CD14-positive monocyte (primary cell): ENCODE measurements around the gene C6orf163. TPM values are rescaled to one million over a fixed set of nuclear protein-coding genes. Genes with fewer than 3 reads are reported as not detected.

Experiments used
- DNase-seq, 3 donors: peaks; one replicate each; pipeline ENCODE4 v3.0.0-alpha.2; 2011 to 2022
- H2AFZ ChIP-seq: 2 replicates; pipeline ENCODE4 v1.6.0; 2012; ENCODE audit warnings: mild to moderate bottlenecking, low read depth, low read length, inconsistent platforms; ENCODE audit not compliant: insufficient read depth, poor library complexity, severe bottlenecking
- H3K27ac ChIP-seq, 2 donors: 1 replicate in 1 of 2; 2 replicates in 1 of 2; pipeline ENCODE4 v1.5.1; 2012 to 2013; ENCODE audit warnings: low read length in 2 of 2, control low read depth in 1 of 2, inconsistent platforms in 1 of 2, low read depth in 1 of 2, mild to moderate bottlenecking in 1 of 2
- H3K27me3 ChIP-seq, 2 donors: one replicate each; pipeline versions ENCODE4 v1.6.0 to v1.6.1; 2011 to 2013; ENCODE audit warnings: low read length in 2 of 2; ENCODE audit not compliant: control insufficient read depth in 2 of 2, insufficient read depth in 2 of 2
- H3K36me3 ChIP-seq, 2 donors: replicated peaks in 1 of 2; 1 replicate in 1 of 2; 2 replicates in 1 of 2; pipeline versions ENCODE4 v1.5.1 to v1.6.1; 2012 to 2013; ENCODE audit warnings: low read length in 2 of 2, control low read depth in 1 of 2, inconsistent platforms in 1 of 2, mild to moderate bottlenecking in 1 of 2; ENCODE audit not compliant: insufficient read depth in 2 of 2, control insufficient read depth in 1 of 2
- H3K4me1 ChIP-seq, 2 donors: 1 replicate in 1 of 2; 2 replicates in 1 of 2; pipeline versions ENCODE4 v1.5.1 to v1.6.1; 2012 to 2013; ENCODE audit warnings: low read length in 2 of 2, control low read depth in 1 of 2, inconsistent platforms in 1 of 2, mild to moderate bottlenecking in 1 of 2, moderate library complexity in 1 of 2; ENCODE audit not compliant: insufficient read depth in 2 of 2, control insufficient read depth in 1 of 2
- H3K4me2 ChIP-seq: replicated peaks from 2 replicates; pipeline ENCODE3; 2012; ENCODE audit warnings: low read length, moderate library complexity, mild to moderate bottlenecking; ENCODE audit not compliant: poor library complexity, severe bottlenecking; ENCODE audit errors: extremely low read depth
- H3K4me3 ChIP-seq, 3 experiments: fragments of 200-600 bp in 1 of 3; sonication (generic) in 1 of 3; replicated peaks in 1 of 3; 1 replicate in 2 of 3; 2 replicates in 1 of 3; pipeline ENCODE4 v1.5.1; 2011 to 2013; ENCODE audit warnings: low read length in 3 of 3, mild to moderate bottlenecking in 3 of 3, control low read depth in 2 of 3, low read depth in 2 of 3, inconsistent platforms in 1 of 3, moderate library complexity in 1 of 3
- H3K79me2 ChIP-seq: 2 replicates; pipeline ENCODE4 v1.6.0; 2012; ENCODE audit warnings: mild to moderate bottlenecking, control low read depth, inconsistent platforms, low read length, moderate library complexity; ENCODE audit not compliant: insufficient read depth
- H3K9ac ChIP-seq: 2 replicates; pipeline ENCODE4 v1.6.0; 2017; ENCODE audit warnings: low read length, mild to moderate bottlenecking; ENCODE audit not compliant: insufficient read depth, poor library complexity, severe bottlenecking
- H3K9me3 ChIP-seq, 2 donors: replicated peaks in 1 of 2; 1 replicate in 1 of 2; 2 replicates in 1 of 2; pipeline versions ENCODE4 v1.5.1 to v1.6.1; 2012 to 2013; ENCODE audit warnings: low read length in 2 of 2, control low read depth in 1 of 2; ENCODE audit not compliant: control insufficient read depth in 1 of 2, insufficient read depth in 1 of 2
- H4K20me1 ChIP-seq: 2 replicates; pipeline ENCODE4 v1.6.0; 2012; ENCODE audit warnings: mild to moderate bottlenecking, low read length, control low read depth, moderate library complexity; ENCODE audit not compliant: insufficient read depth
- H3K27ac Mint-ChIP-seq, 7 donors: one replicate each; pipeline ENCODE4 v1.8.0; 2020; ENCODE audit warnings: mild to moderate bottlenecking in 7 of 7, mixed read lengths in 7 of 7, moderate library complexity in 6 of 7, inconsistent platforms in 2 of 7
- H3K27me3 Mint-ChIP-seq, 3 donors: one replicate each; pipeline ENCODE4 v1.8.0; 2021 to 2022; ENCODE audit warnings: low read depth in 3 of 3, mild to moderate bottlenecking in 3 of 3, mixed read lengths in 3 of 3, moderate library complexity in 3 of 3, inconsistent platforms in 1 of 3
- H3K36me3 Mint-ChIP-seq, 2 donors: one replicate each; pipeline ENCODE4 v1.8.0; 2020; ENCODE audit warnings: mixed read lengths in 2 of 2, inconsistent platforms in 1 of 2, mild to moderate bottlenecking in 1 of 2
- H3K4me1 Mint-ChIP-seq: one replicate; pipeline ENCODE4 v1.8.0; 2020; ENCODE audit warnings: mild to moderate bottlenecking, mixed read lengths
- H3K4me3 Mint-ChIP-seq, 2 donors: one replicate each; pipeline ENCODE4 v1.8.0; 2020; ENCODE audit warnings: mild to moderate bottlenecking in 2 of 2, mixed read lengths in 2 of 2, moderate library complexity in 1 of 2
- H3K9me3 Mint-ChIP-seq, 7 donors: one replicate each; pipeline ENCODE4 v1.8.0; 2020 to 2022; ENCODE audit warnings: mixed read lengths in 7 of 7, mild to moderate bottlenecking in 6 of 7, moderate library complexity in 6 of 7, inconsistent platforms in 2 of 7
- WGBS: methylation state at CpG from one replicate; pipeline ENCODE4 v1.1.5; 2013; ENCODE audit warnings: missing lambda C conversion rate; ENCODE audit not compliant: insufficient coverage; 5-methylcytosine and 5-hydroxymethylcytosine counted together
- intact Hi-C, 2 donors: fragments of 100-400 bp; cut with micrococcal nuclease; formaldehyde crosslinking; loops; one replicate each; pipeline versions ENCODE4 v1.15.0 to v1.15.1; 2023
- polyA plus RNA-seq, 3 donors: library from polyadenylated mRNA; depleted of rRNA in 1 of 3; unstranded in 2 of 3; stranded (reverse) in 1 of 3; fragments of 300-500 nt in 2 of 3; fragments of >200 nt in 1 of 3; fragmentation: Illumina TruSeq in 2 of 3; gene quantifications; 1 replicate in 2 of 3; 2 replicates in 1 of 3; pipeline ENCODE4 v1.2.3, GENCODE V29; 2012 to 2021
- TF ChIP-seq, protein P1 (sequence below): fragments of 200-600 bp; IDR thresholded peaks from one replicate; pipeline ENCODE4 v1.8.0; 2022; ENCODE audit warnings: antibody characterized with exemption, mild to moderate bottlenecking

Gene C6orf163
- polyA plus RNA-seq, 3 donors = 0.26 to 0.27 TPM; not detected in 1

DNA sequence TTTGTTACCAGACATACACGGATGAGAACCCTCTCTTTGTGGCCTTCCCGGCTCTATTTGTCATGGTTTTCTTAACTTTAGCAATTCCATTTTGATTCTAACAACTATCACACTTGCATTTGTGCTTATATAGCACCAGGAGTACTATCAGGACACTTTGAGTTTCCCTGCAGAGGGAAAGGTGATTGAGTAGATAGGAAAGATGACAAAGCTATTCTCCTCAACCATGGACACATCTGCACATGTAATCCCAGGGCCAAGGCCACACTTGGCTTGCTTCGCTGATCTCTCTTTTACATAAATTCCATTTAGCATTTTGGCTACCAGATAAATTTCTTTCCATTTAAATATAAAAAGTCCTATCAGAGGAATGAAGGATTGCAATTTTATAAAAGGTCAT lies 39.8 kb downstream of the C6orf163 start:
- Mint-ChIP-seq H3K36me3 (no peaks in the 10 kb centered on the region), H3K4me3 (no peak overlapping the region), H3K27me3 (no peaks in the 10 kb centered on the region), H3K27ac (no peak overlapping the region), H3K4me1 (no peaks in the 10 kb centered on the region), H3K9me3 (no peaks in the 10 kb centered on the region)
- H4K20me1 ChIP-seq = no peaks in the 10 kb centered on the region
- no peak overlapping the region for H2AFZ ChIP-seq
- intact Hi-C loops = no loop called here
- H3K79me2 ChIP-seq = no peaks in the 10 kb centered on the region
- H3K9ac ChIP-seq = no peak overlapping the region
- H3K36me3 ChIP-seq = no peaks in the 10 kb centered on the region
- 100% methylated on average over 1 of the region's 3 CpGs for WGBS
- no peak overlapping the region for H3K27ac ChIP-seq
- TF ChIP-seq, protein P1, sequence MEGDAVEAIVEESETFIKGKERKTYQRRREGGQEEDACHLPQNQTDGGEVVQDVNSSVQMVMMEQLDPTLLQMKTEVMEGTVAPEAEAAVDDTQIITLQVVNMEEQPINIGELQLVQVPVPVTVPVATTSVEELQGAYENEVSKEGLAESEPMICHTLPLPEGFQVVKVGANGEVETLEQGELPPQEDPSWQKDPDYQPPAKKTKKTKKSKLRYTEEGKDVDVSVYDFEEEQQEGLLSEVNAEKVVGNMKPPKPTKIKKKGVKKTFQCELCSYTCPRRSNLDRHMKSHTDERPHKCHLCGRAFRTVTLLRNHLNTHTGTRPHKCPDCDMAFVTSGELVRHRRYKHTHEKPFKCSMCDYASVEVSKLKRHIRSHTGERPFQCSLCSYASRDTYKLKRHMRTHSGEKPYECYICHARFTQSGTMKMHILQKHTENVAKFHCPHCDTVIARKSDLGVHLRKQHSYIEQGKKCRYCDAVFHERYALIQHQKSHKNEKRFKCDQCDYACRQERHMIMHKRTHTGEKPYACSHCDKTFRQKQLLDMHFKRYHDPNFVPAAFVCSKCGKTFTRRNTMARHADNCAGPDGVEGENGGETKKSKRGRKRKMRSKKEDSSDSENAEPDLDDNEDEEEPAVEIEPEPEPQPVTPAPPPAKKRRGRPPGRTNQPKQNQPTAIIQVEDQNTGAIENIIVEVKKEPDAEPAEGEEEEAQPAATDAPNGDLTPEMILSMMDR = no peak
- H3K9me3 ChIP-seq = no peaks in the 10 kb centered on the region
- H3K4me3 ChIP-seq = no peak overlapping the region
- no peaks in the 10 kb centered on the region for H3K4me1 ChIP-seq
- DNase-seq = no peak
- no peak overlapping the region for H3K4me2 ChIP-seq
- no peaks in the 10 kb centered on the region for H3K27me3 ChIP-seq

DNA sequence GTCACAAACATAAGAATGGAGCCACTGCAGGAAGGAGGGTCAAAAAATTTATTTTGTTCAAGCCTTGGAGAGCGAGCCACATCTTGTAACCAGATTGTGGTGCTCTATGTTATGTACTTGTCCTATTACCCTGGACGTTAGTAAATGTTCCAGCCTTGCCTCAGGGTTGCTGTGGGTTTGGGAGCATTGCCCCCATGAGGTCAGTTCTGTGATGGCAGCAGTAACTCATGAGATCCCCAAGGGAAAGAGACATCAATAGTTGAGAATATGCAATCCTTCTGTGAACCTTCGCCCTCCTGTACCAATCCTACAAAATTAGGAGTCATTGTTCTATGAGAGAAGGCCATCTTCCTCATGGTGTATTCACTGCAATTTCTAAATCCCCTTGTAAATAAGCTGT lies 46.7 kb downstream of the C6orf163 start:
- Mint-ChIP-seq H3K4me3 (no peak overlapping the region), H3K36me3 (no peaks in the 10 kb centered on the region), H3K27ac (no peak overlapping the region), H3K4me1 (peaks cover 1% of the 10 kb centered on the region), H3K9me3 (no peaks in the 10 kb centered on the region), H3K27me3 (peaks cover 0 to 1% (median 0%) of the 10 kb centered on the region in 3 donors)
- no peak for DNase-seq
- TF ChIP-seq, protein P1 = no peak
- H3K4me3 ChIP-seq = no peak overlapping the region
- H3K27me3 ChIP-seq = no peaks in the 10 kb centered on the region
- H3K4me2 ChIP-seq = no peak overlapping the region
- no peaks in the 10 kb centered on the region for H3K4me1 ChIP-seq
- 56% methylated on average over 2 of the region's 3 CpGs for whole genome bisulfite sequencing
- H3K36me3 ChIP-seq = no peaks in the 10 kb centered on the region
- H4K20me1 ChIP-seq = no peaks in the 10 kb centered on the region
- intact Hi-C loops = no loop called here
- H3K79me2 ChIP-seq = no peaks in the 10 kb centered on the region
- no peaks in the 10 kb centered on the region for H3K9me3 ChIP-seq
- H3K9ac ChIP-seq = no peak overlapping the region
- H2AFZ ChIP-seq = no peak overlapping the region
- no peak overlapping the region for H3K27ac ChIP-seq
